HepG2 (cell line): ENCODE measurements around the gene GSTCD. TPM values are rescaled to one million over a fixed set of nuclear protein-coding genes. Genes with fewer than 3 reads are reported as not detected.

Experiments used
- FUBP1 ChIP-seq: sonication (generic); formaldehyde crosslinking; IDR thresholded peaks from 2 replicates; pipeline ENCODE4 v1.5.1; 2020; ENCODE audit warnings: missing genetic modification reagents, mild to moderate bottlenecking, borderline replicate concordance
- HMGA1 ChIP-seq: sonication (generic); formaldehyde crosslinking; conservative IDR thresholded peaks from 2 replicates; pipeline ENCODE4 v1.4.0; 2020; ENCODE audit warnings: missing genetic modification reagents
- MED8 ChIP-seq: sonication (generic); formaldehyde crosslinking; IDR thresholded peaks from 2 replicates; pipeline ENCODE4 v1.8.1; 2023; ENCODE audit warnings: mild to moderate bottlenecking, missing genetic modification reagents; ENCODE audit not compliant: insufficient replicate concordance
- NCOA5 ChIP-seq: sonication (generic); formaldehyde crosslinking; IDR thresholded peaks from 2 replicates; pipeline ENCODE4 v1.4.0; 2020; ENCODE audit warnings: missing genetic modification reagents
- POLR2G ChIP-seq: fragments of 200-400 bp; formaldehyde crosslinking; IDR thresholded peaks from 2 replicates; pipeline ENCODE4 v1.6.1; 2018; ENCODE audit warnings: mild to moderate bottlenecking, low read depth, low read length, moderate library complexity
- SSRP1 ChIP-seq: IDR thresholded peaks from 2 replicates; pipeline ENCODE4 v1.6.1; 2016; ENCODE audit warnings: control low read depth
- TOPORS ChIP-seq: sonication (generic); formaldehyde crosslinking; IDR thresholded peaks from 2 replicates; pipeline ENCODE4 v1.8.0; 2023; ENCODE audit warnings: mild to moderate bottlenecking, missing genetic modification reagents
- ZNF451 ChIP-seq: sonication (generic); formaldehyde crosslinking; IDR thresholded peaks from 2 replicates; pipeline ENCODE4 v1.5.0; 2020; ENCODE audit warnings: mild to moderate bottlenecking, missing genetic modification reagents
- ZZZ3 ChIP-seq: sonication (generic); formaldehyde crosslinking; IDR thresholded peaks from 2 replicates; pipeline ENCODE4 v1.4.0; 2020; ENCODE audit warnings: missing genetic modification reagents, mild to moderate bottlenecking, borderline replicate concordance
- polyA plus RNA-seq, 8 experiments: library from polyadenylated mRNA; depleted of rRNA in 3 of 8; stranded (reverse) in 7 of 8; unstranded in 1 of 8; fragments of >200 nt; fragmentation: Illumina TruSeq in 4 of 8; extraction: Trizol in 4 of 8; gene quantifications; 2 replicates each; pipeline versions ENCODE4 v1.2.1 to v1.2.3, GENCODE V29; 2011 to 2016; ENCODE audit warnings: low read depth in 4 of 8, missing spikeins in 1 of 8, mixed read lengths in 1 of 8; ENCODE audit not compliant: insufficient read depth in 1 of 8
- total RNA-seq, 5 experiments: library from RNA; depleted of rRNA; stranded (reverse); fragments of >200 nt; fragmentation: Illumina TruSeq; extraction: Trizol; gene quantifications; 2 replicates each; pipeline ENCODE4 v1.2.3, GENCODE V29; 2016; ENCODE audit warnings: low read depth in 1 of 5
- TF ChIP-seq, protein P1 (sequence below): sonication (generic); formaldehyde crosslinking; IDR thresholded peaks from 2 replicates; pipeline ENCODE4 v1.4.0; 2020; ENCODE audit warnings: missing genetic modification reagents, mild to moderate bottlenecking, borderline replicate concordance
- TF ChIP-seq, protein P2 (sequence below): IDR thresholded peaks from 2 replicates; pipeline ENCODE4 v1.6.1; 2016
- TF ChIP-seq, protein P3 (sequence below): sonication (generic); formaldehyde crosslinking; IDR thresholded peaks from 2 replicates; pipeline ENCODE4 v1.8.1; 2023; ENCODE audit warnings: mild to moderate bottlenecking, moderate library complexity, missing genetic modification reagents

GSTCD gene
- total and polyA plus RNA-seq, 2 of the 13 experiments (the other 11 are each of a cell fraction or from before 2014, with no cell fraction given) = 7.9 to 30.8 TPM

- TF ChIP-seq NCOA5 (CRISPR knock-in tag) (no peak), POLR2G (peak; percentile 94), SSRP1 (peak; percentile 60; the same call in 1 of the 2 replicates), ZNF451 (CRISPR knock-in tag) (0 out of 2 replicates have a peak, but pooled peaks have one; percentile 50), FUBP1 (peak; percentile 94), HMGA1 (no peak), ZZZ3 (CRISPR knock-in tag) (peak; percentile 96), TOPORS (CRISPR knock-in tag) (peak; percentile 98), MED8 (CRISPR knock-in tag) (peak; percentile 78)
- TF ChIP-seq, protein P1, sequence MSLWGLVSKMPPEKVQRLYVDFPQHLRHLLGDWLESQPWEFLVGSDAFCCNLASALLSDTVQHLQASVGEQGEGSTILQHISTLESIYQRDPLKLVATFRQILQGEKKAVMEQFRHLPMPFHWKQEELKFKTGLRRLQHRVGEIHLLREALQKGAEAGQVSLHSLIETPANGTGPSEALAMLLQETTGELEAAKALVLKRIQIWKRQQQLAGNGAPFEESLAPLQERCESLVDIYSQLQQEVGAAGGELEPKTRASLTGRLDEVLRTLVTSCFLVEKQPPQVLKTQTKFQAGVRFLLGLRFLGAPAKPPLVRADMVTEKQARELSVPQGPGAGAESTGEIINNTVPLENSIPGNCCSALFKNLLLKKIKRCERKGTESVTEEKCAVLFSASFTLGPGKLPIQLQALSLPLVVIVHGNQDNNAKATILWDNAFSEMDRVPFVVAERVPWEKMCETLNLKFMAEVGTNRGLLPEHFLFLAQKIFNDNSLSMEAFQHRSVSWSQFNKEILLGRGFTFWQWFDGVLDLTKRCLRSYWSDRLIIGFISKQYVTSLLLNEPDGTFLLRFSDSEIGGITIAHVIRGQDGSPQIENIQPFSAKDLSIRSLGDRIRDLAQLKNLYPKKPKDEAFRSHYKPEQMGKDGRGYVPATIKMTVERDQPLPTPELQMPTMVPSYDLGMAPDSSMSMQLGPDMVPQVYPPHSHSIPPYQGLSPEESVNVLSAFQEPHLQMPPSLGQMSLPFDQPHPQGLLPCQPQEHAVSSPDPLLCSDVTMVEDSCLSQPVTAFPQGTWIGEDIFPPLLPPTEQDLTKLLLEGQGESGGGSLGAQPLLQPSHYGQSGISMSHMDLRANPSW (CRISPR knock-in tag) = no peak
- TF ChIP-seq, protein P2, sequence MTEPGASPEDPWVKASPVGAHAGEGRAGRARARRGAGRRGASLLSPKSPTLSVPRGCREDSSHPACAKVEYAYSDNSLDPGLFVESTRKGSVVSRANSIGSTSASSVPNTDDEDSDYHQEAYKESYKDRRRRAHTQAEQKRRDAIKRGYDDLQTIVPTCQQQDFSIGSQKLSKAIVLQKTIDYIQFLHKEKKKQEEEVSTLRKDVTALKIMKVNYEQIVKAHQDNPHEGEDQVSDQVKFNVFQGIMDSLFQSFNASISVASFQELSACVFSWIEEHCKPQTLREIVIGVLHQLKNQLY (CRISPR knock-in tag) = peak; percentile 65; the same call in 1 of the 2 replicates
- TF ChIP-seq, protein P3, sequence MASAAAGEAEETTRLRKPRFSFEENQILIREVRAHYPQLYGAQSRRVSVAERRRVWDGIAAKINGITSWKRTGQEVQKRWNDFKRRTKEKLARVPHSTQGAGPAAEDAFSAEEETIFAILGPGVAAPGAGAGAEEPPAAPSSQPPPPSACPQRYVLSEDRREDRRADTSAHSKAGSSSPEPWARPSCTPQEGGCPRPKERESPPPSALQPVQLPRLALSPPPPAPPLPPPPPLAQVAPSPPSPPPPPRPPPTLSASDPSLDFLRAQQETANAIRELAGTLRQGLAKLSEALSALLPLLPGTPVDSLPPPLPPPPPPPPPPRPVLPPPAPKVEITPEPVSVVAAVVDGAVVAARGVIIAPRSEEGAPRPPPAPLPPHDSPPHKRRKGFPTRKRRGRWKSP (CRISPR knock-in tag) = peak; percentile 72; the same call in 1 of the 2 replicates
Measured at GRCh38 chr4:105708181-105709080, at the start of gene GSTCD, which contains the start of gene INTS12 (continued).
